OCI-LY1 (cell line): ENCODE results near the gene SLC6A3.

ENCODE experiments used
- EZH2 ChIP-seq: fragments of 200-600 bp; sonication (generic), shearing (Covaris generic); IDR thresholded peaks from 2 replicates; pipeline ENCODE4 v1.8.0; 2017; ENCODE audit warnings: borderline replicate concordance, mixed run types, mild to moderate bottlenecking, antibody characterized with exemption, low read length, moderate library complexity, mixed read lengths
- TF ChIP-seq, protein P1 (sequence below): fragments of 200-600 bp; sonication (generic), shearing (Covaris generic); IDR thresholded peaks from 2 replicates; pipeline ENCODE4 v1.5.1; 2017; ENCODE audit warnings: mild to moderate bottlenecking, antibody characterized with exemption, low read length, moderate library complexity, mixed read lengths

DNA sequence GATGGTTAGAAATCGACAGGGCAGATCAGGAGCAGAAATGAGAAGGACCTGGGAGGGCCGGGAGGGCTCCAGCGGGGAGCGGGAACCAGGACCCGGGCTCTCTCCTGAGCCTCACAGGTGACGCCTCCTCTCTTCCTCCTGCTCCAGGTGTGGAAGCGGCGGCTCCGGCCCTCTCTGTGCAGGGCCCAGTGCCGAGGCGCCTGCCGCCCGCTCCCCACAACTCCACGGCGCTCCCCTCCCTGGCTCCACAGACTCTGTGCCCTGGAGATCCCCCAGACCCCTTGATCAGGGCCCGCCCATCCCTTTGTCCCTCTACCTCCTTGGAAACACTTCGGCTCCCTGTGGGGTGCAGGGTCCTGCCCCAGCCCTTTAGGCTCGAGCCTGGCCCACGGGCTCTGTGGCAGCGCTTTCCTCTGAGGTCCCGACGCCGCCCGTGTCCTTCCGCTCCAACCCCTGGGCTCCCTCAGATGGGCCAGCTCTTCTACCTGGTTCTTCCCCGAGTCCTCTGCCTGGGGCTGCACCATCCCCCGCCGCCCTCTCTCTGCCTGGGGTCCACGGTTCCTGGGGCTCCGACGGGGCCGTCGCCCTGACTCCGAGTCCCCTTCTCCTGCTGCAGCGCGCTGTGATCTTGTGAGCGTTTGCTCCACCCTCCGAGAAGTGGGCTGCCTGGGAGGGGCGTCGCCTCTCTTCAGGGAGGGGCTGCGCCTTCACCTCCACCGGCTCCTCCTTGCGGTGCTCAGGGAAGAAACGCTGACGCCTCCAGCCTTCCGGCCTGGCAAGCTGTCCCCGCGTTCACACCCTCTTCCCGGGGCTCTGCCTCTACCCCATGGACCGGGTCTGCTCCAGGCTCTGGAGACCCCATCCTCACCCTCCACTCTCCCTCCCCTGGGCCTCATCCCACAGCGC is 22.4 kb upstream of the SLC6A3 start:
- TF ChIP-seq, protein P1, sequence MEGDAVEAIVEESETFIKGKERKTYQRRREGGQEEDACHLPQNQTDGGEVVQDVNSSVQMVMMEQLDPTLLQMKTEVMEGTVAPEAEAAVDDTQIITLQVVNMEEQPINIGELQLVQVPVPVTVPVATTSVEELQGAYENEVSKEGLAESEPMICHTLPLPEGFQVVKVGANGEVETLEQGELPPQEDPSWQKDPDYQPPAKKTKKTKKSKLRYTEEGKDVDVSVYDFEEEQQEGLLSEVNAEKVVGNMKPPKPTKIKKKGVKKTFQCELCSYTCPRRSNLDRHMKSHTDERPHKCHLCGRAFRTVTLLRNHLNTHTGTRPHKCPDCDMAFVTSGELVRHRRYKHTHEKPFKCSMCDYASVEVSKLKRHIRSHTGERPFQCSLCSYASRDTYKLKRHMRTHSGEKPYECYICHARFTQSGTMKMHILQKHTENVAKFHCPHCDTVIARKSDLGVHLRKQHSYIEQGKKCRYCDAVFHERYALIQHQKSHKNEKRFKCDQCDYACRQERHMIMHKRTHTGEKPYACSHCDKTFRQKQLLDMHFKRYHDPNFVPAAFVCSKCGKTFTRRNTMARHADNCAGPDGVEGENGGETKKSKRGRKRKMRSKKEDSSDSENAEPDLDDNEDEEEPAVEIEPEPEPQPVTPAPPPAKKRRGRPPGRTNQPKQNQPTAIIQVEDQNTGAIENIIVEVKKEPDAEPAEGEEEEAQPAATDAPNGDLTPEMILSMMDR, result no peak
- no peak for TF ChIP-seq EZH2
